Measurements from ENCODE around the gene ZNF536. TPM values are rescaled to one million over a fixed set of nuclear protein-coding genes. Genes with fewer than 3 reads are reported as not detected.

Gene ZNF536
- total RNA-seq, 1 experiment from 2014 or later, result not detected

DNA sequence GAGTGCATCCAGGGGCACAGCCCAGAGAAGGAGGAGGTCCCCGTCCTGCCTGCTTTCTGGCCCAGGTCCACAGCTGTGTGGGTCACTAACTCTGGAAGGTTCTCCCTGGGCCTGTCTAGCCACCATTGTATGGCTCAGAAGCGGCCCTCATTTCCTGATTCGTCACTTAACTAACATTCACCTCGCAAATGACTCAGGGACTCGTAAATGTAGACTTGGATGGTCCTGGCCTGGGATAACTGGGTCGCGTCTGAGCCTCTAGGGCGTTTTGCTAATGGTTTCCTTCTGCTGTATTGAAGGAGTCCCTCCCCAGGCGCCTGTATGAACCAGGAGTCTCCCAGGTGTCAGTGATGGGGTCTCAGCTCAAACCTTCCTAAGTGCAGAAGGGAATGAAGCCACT, 162.8 kb downstream of the ZNF536 start:
- Mint-ChIP-seq H3K36me3 (ENCODE audit: insufficient read depth in 1 of 3, low read depth in 3 of 3) (peaks cover 0 to 8% (median 2%) of the 10 kb centered on the region in 3 experiments; a peak in 3 of 7 replicates), H3K27ac (no peak overlapping the region), H3K4me1 (peaks cover 3 to 12% of the 10 kb centered on the region in 2 experiments; a peak in 1 of 4 replicates), H3K4me3 (no peak overlapping the region), H3K27me3 (ENCODE audit: low read depth) (no peaks in the 10 kb centered on the region; the same call in 1 of the 2 replicates), H3K9me3 (peaks cover 3 to 7% of the 10 kb centered on the region in 2 experiments; a peak in 3 of 5 replicates)
- no peak overlapping the region for H4K91ac ChIP-seq (ENCODE audit: insufficient read length, low read depth, low read length)
- no peak overlapping the region for H3K4me2 ChIP-seq (ENCODE audit: insufficient read depth, insufficient read length, low read length)
- no peaks in the 10 kb centered on the region for H3K9me3 ChIP-seq (ENCODE audit: control insufficient read depth, low read depth, low read length)
- no peak overlapping the region for H3T11ph ChIP-seq (ENCODE audit: low read length)
- H4K5ac ChIP-seq (ENCODE audit: insufficient read length, low read depth, low read length), result no peak overlapping the region
- H2AK5ac ChIP-seq (ENCODE audit: insufficient read length, low read length), result no peak overlapping the region
- no peaks in the 10 kb centered on the region for H3K23me2 ChIP-seq (ENCODE audit: insufficient read length, low read depth, low read length, poor library complexity, severe bottlenecking)
- no peak overlapping the region for H2BK15ac ChIP-seq (ENCODE audit: low read depth, low read length)
- no peak overlapping the region for H3K23ac ChIP-seq (ENCODE audit: insufficient read length, low read depth, low read length)
- H2BK120ac ChIP-seq (ENCODE audit: low read depth, low read length, poor library complexity, severe bottlenecking), result no peak overlapping the region
- no peak overlapping the region for H3K18ac ChIP-seq (ENCODE audit: insufficient read length, low read depth, low read length)
- no peak overlapping the region for H2BK5ac ChIP-seq (ENCODE audit: insufficient read length, low read length)
- no peak overlapping the region for H3K4ac ChIP-seq (ENCODE audit: low read depth, low read length)
- H3K79me2 ChIP-seq (ENCODE audit: insufficient read depth, low read length), result no peaks in the 10 kb centered on the region
- no peaks in the 10 kb centered on the region for H4K20me1 ChIP-seq (ENCODE audit: control insufficient read depth, insufficient read depth, insufficient read length)
- TF ChIP-seq, protein P1, sequence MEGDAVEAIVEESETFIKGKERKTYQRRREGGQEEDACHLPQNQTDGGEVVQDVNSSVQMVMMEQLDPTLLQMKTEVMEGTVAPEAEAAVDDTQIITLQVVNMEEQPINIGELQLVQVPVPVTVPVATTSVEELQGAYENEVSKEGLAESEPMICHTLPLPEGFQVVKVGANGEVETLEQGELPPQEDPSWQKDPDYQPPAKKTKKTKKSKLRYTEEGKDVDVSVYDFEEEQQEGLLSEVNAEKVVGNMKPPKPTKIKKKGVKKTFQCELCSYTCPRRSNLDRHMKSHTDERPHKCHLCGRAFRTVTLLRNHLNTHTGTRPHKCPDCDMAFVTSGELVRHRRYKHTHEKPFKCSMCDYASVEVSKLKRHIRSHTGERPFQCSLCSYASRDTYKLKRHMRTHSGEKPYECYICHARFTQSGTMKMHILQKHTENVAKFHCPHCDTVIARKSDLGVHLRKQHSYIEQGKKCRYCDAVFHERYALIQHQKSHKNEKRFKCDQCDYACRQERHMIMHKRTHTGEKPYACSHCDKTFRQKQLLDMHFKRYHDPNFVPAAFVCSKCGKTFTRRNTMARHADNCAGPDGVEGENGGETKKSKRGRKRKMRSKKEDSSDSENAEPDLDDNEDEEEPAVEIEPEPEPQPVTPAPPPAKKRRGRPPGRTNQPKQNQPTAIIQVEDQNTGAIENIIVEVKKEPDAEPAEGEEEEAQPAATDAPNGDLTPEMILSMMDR (conservative IDR thresholded peaks at IDR 0.05), result no peak
- no peak overlapping the region for H3K27ac ChIP-seq (ENCODE audit: insufficient read length, low read depth, low read length)
- H2BK20ac ChIP-seq (ENCODE audit: low read depth, low read length, poor library complexity, severe bottlenecking), result no peak overlapping the region
- no CpG with 5 or more reads among the region's 9 CpGs for WGBS (ENCODE audit: extremely low coverage, insufficient read length, low lambda C conversion rate)
- H3K4me1 ChIP-seq (ENCODE audit: insufficient read depth, low read length), result no peaks in the 10 kb centered on the region
- no peak overlapping the region for H3K14ac ChIP-seq (ENCODE audit: insufficient read depth, low read length)
- H2AFZ ChIP-seq (ENCODE audit: low read length), result no peak overlapping the region
- H3K27me3 ChIP-seq (ENCODE audit: insufficient read depth, low read length), result no peaks in the 10 kb centered on the region
- H3K9ac ChIP-seq (ENCODE audit: extremely low read depth, insufficient read length, low read length), result no peak overlapping the region
- H4K8ac ChIP-seq (replicated peaks; ENCODE audit: insufficient read length, low read depth, low read length), result no peak overlapping the region
- DNase-seq, result no peak
- H3K56ac ChIP-seq (ENCODE audit: insufficient read length, low read depth, low read length), result no peak overlapping the region
- H3K79me1 ChIP-seq (ENCODE audit: insufficient read depth, low read depth, low read length, poor library complexity, severe bottlenecking), result no peaks in the 10 kb centered on the region
- H2BK12ac ChIP-seq (ENCODE audit: insufficient read length, low read depth, low read length), result no peak overlapping the region

Data from H9 (cell line).